K562 treated with DMSO at 1 percent for 4 hours (cell line): ENCODE results near the gene SPATA20. TPM values are rescaled to one million over a fixed set of nuclear protein-coding genes. Genes with fewer than 3 reads are reported as not detected.

Experiments
- total RNA-seq: library from RNA; unstranded; fragments of 300-600 nt; gene quantifications from 2 replicates; pipeline ENCODE4 v1.2.3, GENCODE V29; 2022; ENCODE audit not compliant: insufficient read depth

Gene SPATA20
- total RNA-seq: 2.9 and 4.8 TPM in 2 replicates

GRCh38 chr17:50547035-50547735 is at the start of gene SPATA20:
TSS of gene SPATA20 (plus strand) at chr17:50547174. CDS start at chr17:50547209, 35 bp downstream.

DNA sequence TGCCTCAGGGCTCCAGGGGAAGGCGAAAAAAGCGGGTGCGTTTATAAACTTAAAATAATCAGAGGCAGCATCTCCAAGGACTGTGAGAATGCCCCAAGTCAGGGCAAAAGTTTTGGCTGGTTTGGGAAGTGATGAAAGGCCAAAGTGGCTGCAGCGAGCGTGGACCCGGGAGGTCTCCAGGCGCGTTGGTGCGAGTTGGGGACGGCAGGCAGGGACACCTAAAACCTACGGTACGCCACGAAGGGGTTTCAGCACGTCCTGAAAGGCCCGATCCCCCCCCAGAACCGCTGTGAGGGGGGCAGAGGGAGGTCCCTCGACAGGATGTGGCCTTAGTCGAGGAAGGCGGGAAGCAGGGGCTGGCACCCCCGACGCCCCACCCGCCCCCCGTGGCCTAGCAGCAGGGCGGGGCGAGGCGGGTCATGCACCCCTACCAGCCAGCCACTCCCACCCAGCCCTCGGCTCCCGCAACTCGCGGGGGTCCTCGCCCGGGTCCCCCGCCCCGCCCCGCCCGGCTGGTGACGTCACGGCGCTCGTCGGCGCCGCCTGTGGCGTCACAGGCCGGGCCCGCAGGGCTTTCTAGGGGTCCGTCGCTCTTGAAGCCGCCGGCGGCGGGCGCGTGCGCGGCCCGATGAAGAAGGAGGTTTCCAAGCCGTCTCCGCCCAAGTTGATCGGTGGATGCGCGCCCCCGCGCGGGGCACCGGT is 39.0 kb upstream of the SPATA20 start, which contains the start of gene MYCBPAP:
MYCBPAP (plus strand) TSS at position 569 of the 702 bp plus-strand sequence. CDS start 236 bp downstream, outside the sequence.

DNA sequence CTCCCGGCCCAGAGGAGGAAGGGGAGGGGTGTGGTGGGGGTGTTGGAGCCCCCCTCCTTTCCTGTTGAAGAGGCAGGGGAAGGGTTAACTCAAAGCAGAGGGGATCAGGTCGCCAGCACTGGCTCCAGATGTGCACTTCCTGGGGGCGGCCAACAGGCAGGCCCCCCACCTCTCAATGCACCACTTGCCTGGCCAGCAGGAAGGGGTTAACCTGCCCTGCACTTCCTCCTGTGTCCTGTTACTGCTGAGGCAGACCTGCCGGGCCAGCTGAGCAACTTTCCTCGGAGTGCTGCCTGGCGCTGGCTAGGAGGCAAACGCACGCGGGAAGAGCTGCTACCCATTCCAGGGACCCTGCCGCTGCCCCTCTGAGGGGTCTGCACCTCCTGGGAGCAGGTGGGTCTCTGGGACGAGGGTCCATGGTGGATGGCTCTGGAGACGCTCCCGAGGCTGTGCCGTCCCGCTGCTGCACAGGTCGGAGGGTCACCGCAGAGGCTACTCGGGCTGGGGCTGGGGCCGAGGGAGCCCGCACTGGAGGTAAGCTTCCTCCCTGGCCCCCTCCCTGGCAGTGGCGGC is 14.4 kb upstream of the SPATA20 start, which contains the start of gene EPN3:
EPN3 (plus strand) TSS at position 284 of the 573 bp plus-strand sequence. CDS start 3,822 bp downstream, outside the sequence.

GRCh38 chr17:50560185-50560824 is 13.3 kb downstream of the SPATA20 start, which contains the start of gene CACNA1G:
TSS of gene CACNA1G (plus strand) at chr17:50560715. CDS start at chr17:50561460, 745 bp downstream.

Other genes starting within 250 kb of the SPATA20 start
- 7.5 and 7.7 TPM in 2 replicates for gene XYLT2, start 201.0 kb upstream of the SPATA20 start, total RNA-seq
- 55.0 and 62.6 TPM in 2 replicates for gene MRPL27, start 174.0 kb upstream of the SPATA20 start, total RNA-seq
- gene EME1, start 173.9 kb upstream of the SPATA20 start, total RNA-seq: 12.6 and 13.4 TPM in 2 replicates
- 188 TPM in 2 replicates for gene LRRC59, start 149.7 kb upstream of the SPATA20 start, total RNA-seq
- gene ACSF2, start 121.0 kb upstream of the SPATA20 start, total RNA-seq: 20.7 and 28.9 TPM in 2 replicates
- gene CHAD, start 78.3 kb upstream of the SPATA20 start, total RNA-seq: 0.38 TPM in 1 of 2 replicates, not detected in the other
- 18.4 and 21.4 TPM in 2 replicates for gene RSAD1, start 68.3 kb upstream of the SPATA20 start, total RNA-seq
- not detected in 2 replicates for gene MYCBPAP, start 38.7 kb upstream of the SPATA20 start, total RNA-seq
- not detected in 2 replicates for gene EPN3, start 14.4 kb upstream of the SPATA20 start, total RNA-seq
- not detected in 2 replicates for gene CACNA1G, start 13.5 kb downstream of the SPATA20 start, total RNA-seq
- gene ABCC3, start 87.7 kb downstream of the SPATA20 start, total RNA-seq: not detected in 2 replicates
- 14.2 and 14.6 TPM in 2 replicates for gene ANKRD40, start 160.7 kb downstream of the SPATA20 start, total RNA-seq
- 78.6 and 121 TPM in 2 replicates for gene LUC7L3, start 172.4 kb downstream of the SPATA20 start, total RNA-seq
- gene ANKRD40CL, start 220.3 kb downstream of the SPATA20 start, total RNA-seq: not detected in 2 replicates